K562 (cell line): ENCODE data around the gene AP1M1. TPM values are rescaled to one million over a fixed set of nuclear protein-coding genes. Genes with fewer than 3 reads are reported as not detected.

ENCODE experiments used
- ATAC-seq: fragments of 200-7000 bp; cut with Tn5 transposase; 3 replicates; pipeline ENCODE4 v1.9.1; 2020; ENCODE audit warnings: moderate library complexity
- BruUV-seq: library from RNA; stranded (reverse); fragments of 400-500 nt; replicated peaks from 2 replicates; lab custom pipeline; 2021; lab: Mats Ljungman, UMichigan
- CTCF ChIA-PET: fragments of 300-600 bp; formaldehyde crosslinking; extraction: SDS; loops from one replicate; lab custom pipeline; 2021; ENCODE audit warnings: low intra/inter-chr PET ratio; lab: Yijun Ruan, JAX
- POLR2A ChIA-PET: fragments of 300-600, 350-650 bp; sonication (Branson Sonifier 250); formaldehyde crosslinking; extraction: SDS; loops from one replicate; lab custom pipeline; 2021; ENCODE audit warnings: antibody characterized with exemption, inconsistent platforms; lab: Yijun Ruan, JAX
- DNase-seq, 4 experiments: peaks; one replicate each; pipeline versions ENCODE4 v3.0.0 to v3.0.0-alpha.2; 2011 to 2018; ENCODE audit warnings: low spot score in 3 of 4, mixed read lengths in 3 of 4; ENCODE audit errors: extremely low read depth in 1 of 4
- FAIRE-seq: peaks from 2 replicates; lab custom pipeline; 2011; peaks lifted over from hg19 to GRCh38; lab: Jason Lieb, UNC
- H2AFZ ChIP-seq: 2 replicates; pipeline ENCODE4 v1.6.0; 2011; ENCODE audit warnings: low read depth, low read length, control low read depth, inconsistent platforms
- H3K27ac ChIP-seq: fragments of 200-600 bp; 3 replicates; pipeline ENCODE4 v1.8.0; 2011; ENCODE audit warnings: low read depth, mild to moderate bottlenecking, control low read depth, inconsistent platforms, low read length, moderate library complexity, mixed read lengths; ENCODE audit errors: extremely low read depth
- H3K27me3 ChIP-seq, 2 experiments: fragments of 300-600 bp in 1 of 2; 2 replicates in 1 of 2; 3 replicates in 1 of 2; pipeline versions ENCODE4 v1.6.0 to v1.8.0; 2011; ENCODE audit warnings: inconsistent platforms in 2 of 2, low read length in 2 of 2, mild to moderate bottlenecking in 1 of 2, mixed read lengths in 1 of 2, moderate library complexity in 1 of 2; ENCODE audit not compliant: control insufficient read depth in 2 of 2, insufficient read depth in 2 of 2
- H3K36me3 ChIP-seq: fragments of 300-600 bp; 3 replicates; pipeline ENCODE4 v1.8.0; 2011; ENCODE audit warnings: mild to moderate bottlenecking, low read length, inconsistent platforms; ENCODE audit not compliant: control insufficient read depth, insufficient read depth
- H3K4me1 ChIP-seq, 2 experiments: fragments of 200-600 bp in 1 of 2; replicated peaks in 1 of 2; 2 replicates in 1 of 2; 3 replicates in 1 of 2; pipeline versions ENCODE4 v1.5.1 to v1.8.0; 2011; ENCODE audit warnings: inconsistent platforms in 2 of 2, low read length in 2 of 2, mild to moderate bottlenecking in 1 of 2, mixed read lengths in 1 of 2, moderate library complexity in 1 of 2; ENCODE audit not compliant: control insufficient read depth in 2 of 2, insufficient read depth in 2 of 2
- H3K4me2 ChIP-seq: 2 replicates; pipeline ENCODE4 v1.6.1; 2011; ENCODE audit warnings: low read length, control low read depth, inconsistent platforms, mixed read lengths; ENCODE audit not compliant: insufficient read depth
- H3K4me3 ChIP-seq: fragments of 200-600 bp; sonication (generic), shearing (Covaris generic); 2 replicates; pipeline ENCODE4 v1.5.1; 2016; ENCODE audit warnings: control low read depth, inconsistent platforms
- H3K79me2 ChIP-seq: fragments of 200-600 bp; 3 replicates; pipeline ENCODE4 v1.8.0; 2011; ENCODE audit warnings: low read length, inconsistent platforms; ENCODE audit not compliant: control insufficient read depth, insufficient read depth
- H3K9ac ChIP-seq, 2 experiments: 2 replicates each; pipeline versions ENCODE4 v1.6.0 to v1.6.1; 2011; ENCODE audit warnings: low read depth in 2 of 2, low read length in 2 of 2, control low read depth in 1 of 2, inconsistent platforms in 1 of 2, mild to moderate bottlenecking in 1 of 2, mixed read lengths in 1 of 2; ENCODE audit not compliant: insufficient read depth in 1 of 2
- H3K9me1 ChIP-seq: one replicate; pipeline ENCODE4 v1.6.0; 2011; ENCODE audit warnings: inconsistent platforms, mild to moderate bottlenecking, low read length, moderate library complexity; ENCODE audit not compliant: control insufficient read depth, insufficient read depth
- H3K9me3 ChIP-seq: replicated peaks from 2 replicates; pipeline ENCODE4 v1.5.1; 2011; ENCODE audit warnings: low read depth, low read length, inconsistent platforms; ENCODE audit not compliant: control insufficient read depth, insufficient read depth
- H4K20me1 ChIP-seq: replicated peaks from 2 replicates; pipeline ENCODE4 v1.6.1; 2011; ENCODE audit warnings: low read length, inconsistent platforms, mixed read lengths; ENCODE audit not compliant: control insufficient read depth, insufficient read depth
- AFF4 ChIP-seq: sonication (generic); formaldehyde crosslinking; IDR thresholded peaks from 2 replicates; pipeline ENCODE4 v1.8.0; 2023; ENCODE audit warnings: mild to moderate bottlenecking, missing genetic modification reagents
- BRD4 ChIP-seq: fragments of 200-600 bp; sonication (generic); IDR thresholded peaks from 2 replicates; pipeline ENCODE4 v1.6.1; 2017; ENCODE audit warnings: inconsistent platforms
- CREB1 ChIP-seq, 2 experiments: sonication (generic) in 1 of 2; formaldehyde crosslinking in 1 of 2; IDR thresholded peaks; 2 replicates each; pipeline versions ENCODE4 v1.6.1 to v1.8.0; 2012 to 2022; ENCODE audit warnings: inconsistent platforms in 1 of 2, mild to moderate bottlenecking in 1 of 2, missing genetic modification reagents in 1 of 2, moderate library complexity in 1 of 2
- EWSR1 ChIP-seq: fragments of 450-650 bp; IDR thresholded peaks from 2 replicates; pipeline ENCODE4 v1.6.1; 2018; ENCODE audit warnings: borderline replicate concordance, mild to moderate bottlenecking, low read depth, moderate library complexity; ENCODE audit not compliant: partially characterized antibody
- GTF2A2 ChIP-seq: IDR thresholded peaks from 2 replicates; pipeline ENCODE4 v1.6.1; 2016; ENCODE audit warnings: mild to moderate bottlenecking, missing genetic modification characterization, missing compliant biosample characterization
- RHOXF2B ChIP-seq: fragments of 250-450 bp; sonication (Bioruptor Pico); conservative IDR thresholded peaks from 2 replicates; pipeline ENCODE4 v1.5.1; 2021
- TCF7 ChIP-seq: sonication (generic); IDR thresholded peaks from 2 replicates; pipeline ENCODE4 v1.6.1; 2016; ENCODE audit warnings: antibody characterized with exemption, borderline replicate concordance
- XRCC5 ChIP-seq: fragments of 200-400 bp; formaldehyde crosslinking; IDR thresholded peaks from 2 replicates; pipeline ENCODE4 v1.6.1; 2017; ENCODE audit warnings: low read depth, mild to moderate bottlenecking, low read length
- ZNF224 ChIP-seq: sonication (generic); formaldehyde crosslinking; IDR thresholded peaks from 2 replicates; pipeline ENCODE4 v1.8.0; 2022; ENCODE audit warnings: mild to moderate bottlenecking, missing genetic modification reagents
- WGBS: fragments of 100-300 bp; shearing (Covaris generic); methylation state at CpG from one replicate; pipeline ENCODE4 v1.1.6; 2016; ENCODE audit warnings: low coverage, mixed read lengths; ENCODE audit not compliant: insufficient coverage; ENCODE audit errors: missing lambda C conversion rate; 5-methylcytosine and 5-hydroxymethylcytosine counted together
- in situ Hi-C: fragments of 300-500 bp; cut with MboI; formaldehyde crosslinking; loops from 4 replicates; pipeline ENCODE4 v1.15.0; 2018; ENCODE audit warnings: inconsistent platforms, mixed read lengths
- intact Hi-C: fragments of 100-400 bp; cut with micrococcal nuclease; formaldehyde crosslinking; loops from 2 replicates; pipeline ENCODE4 v1.14.2; 2022
- polyA plus RNA-seq, 8 experiments: library from polyadenylated mRNA; depleted of rRNA in 4 of 8; stranded (reverse) in 5 of 8; unstranded in 3 of 8; fragments of >200 nt; fragmentation: Nextera tagmentation in 2 of 8; fragmentation: Illumina TruSeq in 1 of 8; extraction: Ambion mirVana in 2 of 8; extraction: Trizol in 1 of 8; gene quantifications; 2 replicates each; pipeline versions ENCODE4 v1.2.1 to v1.2.3, GENCODE V29; 2011 to 2014; ENCODE audit warnings: inconsistent platforms in 1 of 8, missing spikeins in 1 of 8
- total RNA-seq, 7 experiments: library from RNA; depleted of rRNA in 6 of 7; stranded (reverse); fragments of >200 nt in 6 of 7; fragmentation: Illumina TruSeq in 2 of 7; extraction: Trizol in 2 of 7; gene quantifications; 2 replicates each; pipeline versions ENCODE4 v1.2.1 to v1.2.3, GENCODE V29; 2011 to 2021; ENCODE audit warnings: low replicate concordance in 1 of 7

AP1M1 gene
- total and polyA plus RNA-seq, 9 of the 15 experiments (the other 6 are each of a cell fraction or from before 2014, with no cell fraction given) = 0.87 to 56.2 (median 29.1) TPM

- Histone ChIP-seq H3K9ac (peak overlapping the region in 1 of 2 experiments; percentile 64; a peak in 1 of 4 replicates), H3K27ac (no peak overlapping the region), H3K27me3 (peaks cover 2 to 21% of the 10 kb centered on the region in 2 experiments; a peak in 3 of 5 replicates), H4K20me1 (no peaks in the 10 kb centered on the region), H3K4me2 (no peak overlapping the region), H3K79me2 (no peaks in the 10 kb centered on the region), H3K4me3 (no peak overlapping the region), H3K36me3 (no peaks in the 10 kb centered on the region), H2AFZ (no peak overlapping the region), H3K9me1 (no peaks in the 10 kb centered on the region), H3K9me3 (no peaks in the 10 kb centered on the region), H3K4me1 (no peaks in the 10 kb centered on the region; a peak in 1 of 5 replicates)
- in situ Hi-C loops (no loop called here), intact Hi-C loops (no loop called here)
- FAIRE-seq = no peak
- ChIA-PET POLR2A (no interaction called here), CTCF (no interaction called here)
- TF ChIP-seq XRCC5 (no peak), BRD4 (no peak), EWSR1 (no peak), ZNF224 (CRISPR knock-in tag) (no peak), TCF7 (no peak), CREB1 (IDR thresholded peaks at IDR 0.05) (no peak), CREB1 (CRISPR knock-in tag; IDR thresholded peaks at IDR 0.05) (no peak), AFF4 (CRISPR knock-in tag) (no peak), GTF2A2 (no peak), RHOXF2B (CRISPR knock-in tag) (no peak)
- no peak for DNase-seq
- BruUV-seq = no TSS peak
- ATAC-seq = no peak
- 32% methylated on average over 14 of the region's 14 CpGs for WGBS
Measured at GRCh38 chr19:16272945-16273344, 75.2 kb downstream of the AP1M1 start.
